Measurements from ENCODE around the gene IQSEC1. TPM values are rescaled to one million over a fixed set of nuclear protein-coding genes. Genes with fewer than 3 reads are reported as not detected.

The IQSEC1 gene
- total RNA-seq, 1 donor from 2014 or later, result 37.2 TPM

DNA sequence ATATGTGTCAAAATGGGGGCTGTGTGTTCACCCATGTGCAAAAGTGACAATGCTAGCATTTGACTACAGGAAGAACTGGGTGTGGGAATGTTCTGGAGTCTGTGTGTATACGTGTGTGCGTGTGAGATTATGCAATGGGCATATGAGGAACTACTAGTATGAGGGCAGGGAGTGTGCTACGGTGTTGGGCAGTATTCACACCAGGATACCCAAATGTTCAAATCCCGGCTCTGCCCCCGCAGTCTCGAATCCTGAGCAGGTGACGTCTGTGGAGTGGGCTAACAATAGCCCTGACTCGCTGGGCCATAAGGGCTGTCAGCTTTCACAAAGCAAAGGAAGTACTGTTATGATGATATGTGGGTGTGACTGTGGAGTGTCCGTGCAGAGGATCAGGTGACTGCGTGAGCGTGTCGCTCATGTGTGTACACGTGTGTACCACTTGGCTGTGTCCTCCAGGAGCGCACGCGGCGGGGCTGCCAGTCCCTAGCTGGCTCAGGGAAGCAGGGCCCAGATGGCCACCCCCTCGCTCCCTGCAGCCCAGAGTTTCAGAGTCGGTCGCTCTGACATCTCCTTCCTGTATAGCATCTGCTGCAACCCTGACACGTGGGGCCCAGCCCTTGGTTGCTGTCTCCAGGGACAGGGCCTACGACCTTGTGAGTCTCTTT, 27.2 kb downstream of the IQSEC1 start:
- Mint-ChIP-seq H3K4me3 (ENCODE audit: unreplicated experiment) (no peak overlapping the region), H3K27me3 (ENCODE audit: low read depth) (peaks cover 8% of the 10 kb centered on the region), H3K9me3 (ENCODE audit: low read depth) (no peaks in the 10 kb centered on the region), H3K27ac (ENCODE audit: unreplicated experiment) (no peak overlapping the region), H3K4me1 (ENCODE audit: low read depth) (peaks cover 2% of the 10 kb centered on the region), H3K36me3 (ENCODE audit: low read depth) (no peaks in the 10 kb centered on the region)
- TF ChIP-seq, protein P1, sequence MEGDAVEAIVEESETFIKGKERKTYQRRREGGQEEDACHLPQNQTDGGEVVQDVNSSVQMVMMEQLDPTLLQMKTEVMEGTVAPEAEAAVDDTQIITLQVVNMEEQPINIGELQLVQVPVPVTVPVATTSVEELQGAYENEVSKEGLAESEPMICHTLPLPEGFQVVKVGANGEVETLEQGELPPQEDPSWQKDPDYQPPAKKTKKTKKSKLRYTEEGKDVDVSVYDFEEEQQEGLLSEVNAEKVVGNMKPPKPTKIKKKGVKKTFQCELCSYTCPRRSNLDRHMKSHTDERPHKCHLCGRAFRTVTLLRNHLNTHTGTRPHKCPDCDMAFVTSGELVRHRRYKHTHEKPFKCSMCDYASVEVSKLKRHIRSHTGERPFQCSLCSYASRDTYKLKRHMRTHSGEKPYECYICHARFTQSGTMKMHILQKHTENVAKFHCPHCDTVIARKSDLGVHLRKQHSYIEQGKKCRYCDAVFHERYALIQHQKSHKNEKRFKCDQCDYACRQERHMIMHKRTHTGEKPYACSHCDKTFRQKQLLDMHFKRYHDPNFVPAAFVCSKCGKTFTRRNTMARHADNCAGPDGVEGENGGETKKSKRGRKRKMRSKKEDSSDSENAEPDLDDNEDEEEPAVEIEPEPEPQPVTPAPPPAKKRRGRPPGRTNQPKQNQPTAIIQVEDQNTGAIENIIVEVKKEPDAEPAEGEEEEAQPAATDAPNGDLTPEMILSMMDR (IDR thresholded peaks at IDR 0.05), result no peak
- DNase-seq (ENCODE audit: low spot score), result no peak

DNA sequence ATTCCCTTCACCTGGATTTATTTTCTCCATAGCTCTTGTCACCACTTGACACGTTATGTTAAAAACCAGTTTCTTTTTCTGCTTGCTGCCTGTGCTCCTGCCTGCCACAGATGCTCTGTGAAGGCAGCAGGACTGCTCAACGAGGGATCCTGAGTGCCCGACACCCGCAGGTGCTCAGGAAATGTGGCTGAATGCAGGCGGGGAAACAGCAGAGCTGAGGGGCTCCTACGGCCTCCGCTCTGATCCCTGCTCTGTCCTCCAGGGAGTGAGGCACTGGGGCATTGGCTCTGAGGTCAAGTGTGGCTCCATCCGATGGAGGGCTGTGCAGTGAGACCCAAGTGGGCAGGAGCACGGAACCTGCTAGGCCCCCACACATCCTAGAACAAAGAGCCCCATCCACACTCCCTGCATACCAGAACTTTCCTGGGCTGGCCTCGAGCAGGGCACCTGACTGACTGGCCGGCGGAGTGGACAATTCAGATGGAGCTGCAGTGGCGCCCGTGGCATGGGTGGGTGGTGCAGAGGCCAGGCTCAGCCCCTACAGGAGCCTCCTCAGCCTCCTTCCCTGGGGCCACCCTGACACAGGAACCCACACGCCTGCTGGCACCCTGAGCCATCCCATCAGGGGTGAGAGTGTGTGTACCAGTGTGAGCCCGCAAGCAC, 27.9 kb downstream of the IQSEC1 start:
- no peaks in the 10 kb centered on the region for H3K36me3 Mint-ChIP-seq (ENCODE audit: low read depth)
- H3K4me1 Mint-ChIP-seq (ENCODE audit: low read depth), result no peaks in the 10 kb centered on the region
- no peaks in the 10 kb centered on the region for H3K9me3 Mint-ChIP-seq (ENCODE audit: low read depth)
- no peak for DNase-seq (ENCODE audit: low spot score)
- no peak overlapping the region for H3K4me3 Mint-ChIP-seq (ENCODE audit: unreplicated experiment)
- peaks cover 10% of the 10 kb centered on the region for H3K27me3 Mint-ChIP-seq (ENCODE audit: low read depth)
- TF ChIP-seq, protein P1 (IDR thresholded peaks at IDR 0.05), result no peak
- no peak overlapping the region for H3K27ac Mint-ChIP-seq (ENCODE audit: unreplicated experiment)

DNA sequence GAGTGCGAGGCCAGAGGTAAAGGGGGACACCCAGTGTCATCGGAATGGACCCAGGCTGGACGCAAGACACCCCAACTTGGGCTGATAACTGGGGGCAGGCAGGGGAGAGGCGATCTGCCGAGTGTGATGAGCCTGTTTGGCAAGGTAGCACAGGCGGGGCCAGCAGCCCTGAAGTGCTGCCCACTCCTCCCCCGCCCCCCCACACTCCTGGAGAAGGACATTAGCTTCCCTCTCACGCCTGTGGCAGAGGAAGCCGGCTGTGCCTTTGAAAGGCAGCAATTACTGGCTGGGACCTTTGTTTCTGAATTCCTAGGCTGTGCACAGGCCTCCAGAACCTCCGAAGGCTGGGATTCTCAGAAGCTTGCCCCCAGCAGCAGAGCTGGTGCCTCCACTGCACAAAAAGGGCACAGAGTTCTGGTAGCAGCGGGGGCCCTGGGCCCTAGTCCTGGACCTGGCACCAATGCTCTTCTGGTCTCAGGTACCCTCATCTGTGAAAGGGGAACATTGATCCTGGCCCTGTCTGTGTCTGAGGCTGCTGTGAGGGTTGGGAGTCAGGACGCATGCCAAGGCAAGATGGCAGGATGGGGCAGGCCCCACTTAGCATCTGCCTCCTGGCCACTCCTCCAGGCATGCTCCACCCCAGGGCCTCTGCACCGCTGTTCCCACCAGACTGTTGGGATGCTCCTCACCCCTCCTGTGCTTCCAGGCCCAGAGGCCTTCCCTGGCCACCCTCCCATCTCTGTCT, 28.6 kb downstream of the IQSEC1 start:
- TF ChIP-seq, protein P1 (IDR thresholded peaks at IDR 0.05), result no peak
- Mint-ChIP-seq H3K36me3 (ENCODE audit: low read depth) (no peaks in the 10 kb centered on the region), H3K4me1 (ENCODE audit: low read depth) (no peaks in the 10 kb centered on the region), H3K27ac (ENCODE audit: unreplicated experiment) (no peak overlapping the region), H3K4me3 (ENCODE audit: unreplicated experiment) (no peak overlapping the region), H3K9me3 (ENCODE audit: low read depth) (no peaks in the 10 kb centered on the region), H3K27me3 (ENCODE audit: low read depth) (peaks cover 16% of the 10 kb centered on the region)
- no peak for DNase-seq (ENCODE audit: low spot score)

DNA sequence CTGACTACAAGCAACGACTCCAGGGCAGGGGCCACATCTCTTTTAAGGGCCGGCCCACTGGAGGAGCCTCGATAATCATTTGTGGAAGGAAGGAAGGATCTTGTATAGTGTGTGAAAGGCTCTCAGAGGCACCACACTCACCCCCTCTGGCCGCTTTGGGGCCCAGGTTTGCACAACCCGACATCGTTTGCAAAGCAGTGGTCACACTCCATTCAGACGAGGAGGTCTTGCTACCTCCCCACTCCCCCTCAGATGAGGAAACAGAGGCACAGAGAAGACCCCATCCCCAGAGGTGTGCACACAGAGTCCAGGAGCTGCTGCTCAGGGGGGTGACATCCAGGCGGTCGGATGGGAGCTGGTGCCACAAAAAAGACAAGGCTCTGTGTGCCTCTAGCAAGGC, 29.6 kb downstream of the IQSEC1 start:
- no peaks in the 10 kb centered on the region for H3K9me3 Mint-ChIP-seq (ENCODE audit: low read depth)
- TF ChIP-seq, protein P1 (IDR thresholded peaks at IDR 0.05), result no peak
- no peak overlapping the region for H3K4me3 Mint-ChIP-seq (ENCODE audit: unreplicated experiment)
- no peaks in the 10 kb centered on the region for H3K4me1 Mint-ChIP-seq (ENCODE audit: low read depth)
- no peak for DNase-seq (ENCODE audit: low spot score)
- H3K27ac Mint-ChIP-seq (ENCODE audit: unreplicated experiment), result no peak overlapping the region
- no peaks in the 10 kb centered on the region for H3K36me3 Mint-ChIP-seq (ENCODE audit: low read depth)
- peaks cover 17% of the 10 kb centered on the region for H3K27me3 Mint-ChIP-seq (ENCODE audit: low read depth)

DNA sequence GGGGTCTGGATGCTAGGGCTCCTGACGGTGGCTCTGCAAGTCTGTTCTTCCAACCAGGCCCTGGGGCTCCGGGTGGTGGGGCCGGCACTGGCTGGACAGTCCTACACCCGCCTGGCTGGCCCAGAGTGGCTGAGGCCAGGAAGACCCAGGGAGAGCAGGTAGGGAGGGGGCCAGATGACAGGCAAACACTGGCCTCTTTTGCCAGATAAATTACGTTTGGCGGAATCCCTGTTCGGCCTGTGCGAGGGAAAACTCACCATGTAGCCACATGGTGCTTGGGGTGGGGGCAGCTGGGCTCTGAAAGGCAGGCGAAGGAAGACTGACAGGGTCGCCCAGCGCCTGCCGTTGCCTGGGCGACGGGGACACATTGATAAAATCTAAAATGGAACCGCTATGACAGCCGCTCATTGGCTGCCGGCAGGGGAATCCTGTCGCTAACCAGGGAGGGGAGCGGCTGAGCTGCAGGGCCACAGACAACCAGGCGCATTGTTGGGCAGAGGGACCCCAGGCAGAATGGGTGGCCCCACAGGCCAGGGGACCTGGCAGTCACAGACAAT, 30.4 kb downstream of the IQSEC1 start:
- Mint-ChIP-seq H3K9me3 (ENCODE audit: low read depth) (no peaks in the 10 kb centered on the region), H3K27ac (ENCODE audit: unreplicated experiment) (no peak overlapping the region), H3K27me3 (ENCODE audit: low read depth) (peaks cover 17% of the 10 kb centered on the region), H3K36me3 (ENCODE audit: low read depth) (no peaks in the 10 kb centered on the region), H3K4me3 (ENCODE audit: unreplicated experiment) (no peak overlapping the region), H3K4me1 (ENCODE audit: low read depth) (no peaks in the 10 kb centered on the region)
- DNase-seq (ENCODE audit: low spot score), result no peak
- TF ChIP-seq, protein P1 (IDR thresholded peaks at IDR 0.05), result no peak
